Measurements from ENCODE around the gene WDR90.

Gene WDR90

GRCh38 chr16:641326-642188 is 7.6 kb upstream of the WDR90 start, which contains the start of gene MCRIP2:
MCRIP2 (plus strand) TSS chr16:641828; CDS start chr16:641992, 164 bp downstream.
- peak within 1 kb of the TSS; percentile 57 for H3K4me3 ChIP-seq (ENCODE audit: low read length)
- DNase-seq (ENCODE audit: low read depth) = peak; percentile 70
- no peak for TF ChIP-seq CTCF (IDR thresholded peaks at IDR 0.05; ENCODE audit: insufficient read depth, low read depth, low read length, missing control alignments)

- peak overlapping the region; percentile 57 for H3K4me3 ChIP-seq (ENCODE audit: low read length)
- DNase-seq (ENCODE audit: low read depth) = no peak
- no peak for TF ChIP-seq CTCF (IDR thresholded peaks at IDR 0.05; ENCODE audit: insufficient read depth, low read depth, low read length, missing control alignments)
Measured at GRCh38 chr16:642189-643049, 6.7 kb upstream of the WDR90 start.

- peak overlapping the region; percentile 57 for H3K4me3 ChIP-seq (ENCODE audit: low read length)
- no peak for DNase-seq (ENCODE audit: low read depth)
- no peak for TF ChIP-seq CTCF (IDR thresholded peaks at IDR 0.05; ENCODE audit: insufficient read depth, low read depth, low read length, missing control alignments)
Measured at GRCh38 chr16:643050-643368, 6.2 kb upstream of the WDR90 start.

GRCh38 chr16:644556-644955 is 4.6 kb upstream of the WDR90 start:
- DNase-seq (ENCODE audit: low read depth) = no peak
- no peak overlapping the region for H3K4me3 ChIP-seq (ENCODE audit: low read length)
- TF ChIP-seq CTCF (IDR thresholded peaks at IDR 0.05; ENCODE audit: insufficient read depth, low read depth, low read length, missing control alignments) = no peak

- no peak for TF ChIP-seq CTCF (IDR thresholded peaks at IDR 0.05; ENCODE audit: insufficient read depth, low read depth, low read length, missing control alignments)
- DNase-seq (ENCODE audit: low read depth) = no peak
- H3K4me3 ChIP-seq (ENCODE audit: low read length) = no peak overlapping the region
Measured at GRCh38 chr16:645852-646678, 3.1 kb upstream of the WDR90 start.

GRCh38 chr16:646679-647172 is 2.4 kb upstream of the WDR90 start:
- H3K4me3 ChIP-seq (ENCODE audit: low read length) = no peak overlapping the region
- no peak for TF ChIP-seq CTCF (IDR thresholded peaks at IDR 0.05; ENCODE audit: insufficient read depth, low read depth, low read length, missing control alignments)

More at GRCh38 chr16:646679-647172, 2.4 kb upstream of the WDR90 start:
- no peak for DNase-seq (ENCODE audit: low read depth)

Data from epithelial cell of esophagus (primary cell).